GM04503 (cell line): ENCODE measurements around the gene HK3.

Source experiments
- DNase-seq: peaks from one replicate; pipeline ENCODE4 v3.0.0-alpha.2; 2012; ENCODE audit warnings: low read depth

The HK3 gene

DNA sequence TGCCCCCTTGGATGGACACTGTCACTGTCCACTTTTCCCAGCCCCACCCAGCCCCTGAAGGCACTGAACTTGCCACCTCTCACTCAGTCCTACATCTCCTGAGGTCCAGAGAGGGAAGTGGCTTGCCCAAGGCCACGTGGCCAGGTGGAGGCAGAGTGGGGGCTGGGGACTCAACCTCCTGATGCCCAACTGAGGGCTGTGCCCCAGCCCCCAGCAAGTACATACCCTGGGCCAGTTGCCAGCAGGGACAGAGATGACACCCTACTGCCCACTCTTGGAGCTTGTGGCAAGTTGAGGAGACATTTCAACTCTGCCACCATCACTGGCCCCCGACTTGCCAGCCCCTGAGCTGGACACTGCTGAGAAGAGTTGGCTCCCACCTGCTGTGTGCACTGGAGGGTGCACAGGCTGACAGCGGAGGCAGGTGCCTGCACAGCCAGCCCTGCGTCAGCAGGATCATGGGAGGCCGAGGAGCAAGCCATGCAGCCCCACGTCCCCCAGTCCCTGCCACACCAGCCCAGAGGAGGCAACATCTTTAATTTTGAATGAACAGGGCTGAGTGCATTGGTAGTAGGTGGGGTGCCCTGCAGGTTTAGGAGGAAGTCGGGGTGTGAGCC lies 49.4 kb downstream of the HK3 start:
- no peak for DNase-seq

- no peak for DNase-seq
Observed at GRCh38 chr5:176848651-176849050, 50.5 kb downstream of the HK3 start.

DNA sequence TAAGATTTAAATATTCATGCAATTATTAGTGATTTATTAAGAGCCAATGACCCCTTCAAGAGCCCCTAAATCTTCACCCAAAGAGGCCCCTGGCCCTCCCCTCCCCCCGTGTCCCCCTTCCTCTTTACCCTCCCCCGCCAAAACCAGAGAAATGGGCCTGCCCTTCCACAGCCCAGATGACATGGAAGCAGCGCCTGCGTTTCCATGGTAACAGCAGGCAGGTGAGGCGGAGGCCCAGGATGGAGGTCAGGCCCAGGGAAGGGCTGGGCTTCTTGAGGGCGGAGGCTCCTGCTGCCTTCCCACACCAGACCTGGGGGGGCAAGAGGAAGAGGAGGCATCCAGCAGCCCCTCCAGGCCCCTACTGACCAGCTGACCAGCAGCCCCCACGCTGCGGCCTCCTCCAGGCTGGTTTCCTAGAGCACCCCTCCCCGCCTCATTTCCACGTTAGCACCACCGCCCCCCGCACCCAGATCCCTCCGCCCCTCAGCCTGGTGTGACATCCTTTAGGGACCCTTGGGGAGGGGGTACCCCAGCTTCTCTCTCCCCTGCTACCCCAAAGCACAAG lies 51.3 kb downstream of the HK3 start:
- no peak for DNase-seq

DNA sequence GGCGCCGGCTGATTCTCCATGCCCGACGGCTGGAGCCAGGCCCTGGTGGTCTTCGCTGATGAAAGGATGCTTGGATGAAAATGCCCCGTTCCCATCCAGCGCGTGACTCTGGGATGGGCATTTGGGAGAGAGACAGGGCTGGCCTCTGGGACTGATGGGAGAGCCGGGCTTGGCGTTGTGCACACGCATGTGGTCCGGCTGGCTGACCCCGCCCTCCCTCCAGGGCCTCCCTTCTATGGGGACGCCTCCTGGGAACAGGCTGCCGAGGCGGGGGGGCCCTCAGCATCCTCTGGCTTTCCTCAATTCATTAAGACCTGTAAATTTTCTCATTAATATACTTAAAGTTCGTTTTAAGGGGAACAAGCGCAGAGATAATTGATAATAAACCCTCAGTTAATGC lies 52.0 kb downstream of the HK3 start:
- no peak for DNase-seq

- no peak for DNase-seq
Observed at GRCh38 chr5:176846335-176847140, 52.6 kb downstream of the HK3 start.

- no peak for DNase-seq
Observed at GRCh38 chr5:176845392-176845713, 53.8 kb downstream of the HK3 start.

GRCh38 chr5:176844706-176845391 lies 54.3 kb downstream of the HK3 start:
- no peak for DNase-seq

- no peak for DNase-seq
Observed at GRCh38 chr5:176844281-176844680, 54.9 kb downstream of the HK3 start.

DNA sequence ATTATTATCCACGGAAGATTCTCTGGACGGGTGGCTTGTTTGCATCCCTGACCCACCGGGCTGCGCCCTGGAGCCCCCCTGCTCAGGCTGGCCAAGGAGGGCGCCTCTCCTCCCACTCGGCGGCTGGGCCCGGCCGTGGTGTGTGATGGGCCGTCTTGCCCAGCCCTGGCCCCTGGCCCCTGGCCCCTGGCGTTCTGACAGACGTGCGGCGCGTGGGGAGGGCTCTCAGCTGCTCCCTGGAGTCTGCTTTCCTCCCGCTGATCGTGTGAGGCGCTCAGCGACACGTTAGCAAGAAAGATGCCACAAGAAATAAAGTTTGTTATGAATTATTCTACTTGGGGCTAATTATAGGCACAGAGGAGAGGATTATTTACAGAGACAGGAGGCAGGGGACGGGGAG lies 55.5 kb downstream of the HK3 start:
- DNase-seq = no peak

GRCh38 chr5:176837707-176838115 lies 61.4 kb downstream of the HK3 start:
- DNase-seq = peak; percentile 34

DNA sequence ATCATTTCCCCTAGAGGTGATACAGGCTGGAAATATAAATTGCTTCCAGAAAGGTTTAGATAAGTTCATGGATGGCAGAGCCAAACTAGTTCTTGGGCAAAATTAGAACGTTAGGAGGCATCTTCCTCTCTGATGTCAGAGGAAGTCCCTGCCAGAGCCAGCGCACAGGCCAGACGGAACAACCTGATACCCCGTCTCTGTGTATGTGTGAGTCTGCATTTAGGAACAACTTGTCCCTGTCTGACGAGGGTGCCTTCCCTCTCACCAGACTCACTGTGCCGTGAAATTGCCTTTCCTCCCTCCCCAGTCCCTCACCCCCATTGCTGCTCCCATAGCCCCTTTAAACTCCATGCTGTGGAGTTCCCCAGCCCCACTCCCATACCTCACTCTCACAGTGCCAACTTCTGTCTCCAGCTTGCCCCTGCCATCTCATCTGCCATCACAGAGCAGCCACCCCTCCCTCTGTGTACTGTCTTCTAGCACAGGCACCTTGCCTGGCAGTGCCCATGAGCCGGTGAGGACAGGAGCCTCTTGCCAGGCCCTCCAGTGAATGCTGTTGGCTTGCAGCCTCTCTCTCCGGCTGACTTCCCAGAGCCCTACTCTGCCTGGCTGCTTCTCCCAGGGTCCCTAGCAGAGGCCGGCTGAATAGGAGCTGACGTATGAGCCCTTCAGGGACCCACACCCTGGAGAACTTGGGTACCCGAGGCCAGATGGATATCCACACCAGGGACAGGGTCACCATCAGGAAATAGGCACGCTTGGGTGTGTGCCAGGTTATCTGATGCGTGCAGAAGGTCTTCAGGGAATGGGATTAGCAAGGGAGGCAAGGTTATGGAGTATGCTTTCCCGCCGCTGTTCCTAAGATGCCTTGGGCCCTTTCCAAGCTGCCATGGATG lies 62.1 kb downstream of the HK3 start:
- DNase-seq = no peak

GRCh38 chr5:176835918-176836317 lies 63.2 kb downstream of the HK3 start:
- DNase-seq = no peak

- no peak for DNase-seq
Observed at GRCh38 chr5:176833286-176833685, 65.9 kb downstream of the HK3 start.

- no peak for DNase-seq
Observed at GRCh38 chr5:176832162-176832561, 67.0 kb downstream of the HK3 start.

DNA sequence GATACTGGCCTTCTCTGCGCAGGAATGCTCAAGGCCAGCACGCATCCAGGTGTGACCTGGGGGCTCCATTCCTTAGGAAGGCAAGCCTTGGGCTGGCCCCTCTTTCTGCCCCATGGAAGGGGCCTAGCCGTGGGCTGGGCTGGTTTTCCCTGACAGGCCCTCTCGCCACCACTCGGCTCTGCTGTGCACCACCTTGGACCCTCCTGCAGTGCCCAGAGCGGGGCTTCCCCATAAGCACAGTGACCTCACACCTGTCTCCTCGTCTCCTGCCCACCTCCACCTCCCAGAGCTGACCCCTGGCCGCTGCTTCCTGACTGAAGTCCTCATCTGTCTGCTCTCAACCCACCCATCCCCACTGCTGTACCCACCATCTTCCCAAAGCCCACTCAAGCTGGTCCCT lies 67.7 kb downstream of the HK3 start:
- no peak for DNase-seq

GRCh38 chr5:176830995-176831423 lies 68.1 kb downstream of the HK3 start:
- DNase-seq = no peak
